Measurements from ENCODE around the gene NFS1.

DNA sequence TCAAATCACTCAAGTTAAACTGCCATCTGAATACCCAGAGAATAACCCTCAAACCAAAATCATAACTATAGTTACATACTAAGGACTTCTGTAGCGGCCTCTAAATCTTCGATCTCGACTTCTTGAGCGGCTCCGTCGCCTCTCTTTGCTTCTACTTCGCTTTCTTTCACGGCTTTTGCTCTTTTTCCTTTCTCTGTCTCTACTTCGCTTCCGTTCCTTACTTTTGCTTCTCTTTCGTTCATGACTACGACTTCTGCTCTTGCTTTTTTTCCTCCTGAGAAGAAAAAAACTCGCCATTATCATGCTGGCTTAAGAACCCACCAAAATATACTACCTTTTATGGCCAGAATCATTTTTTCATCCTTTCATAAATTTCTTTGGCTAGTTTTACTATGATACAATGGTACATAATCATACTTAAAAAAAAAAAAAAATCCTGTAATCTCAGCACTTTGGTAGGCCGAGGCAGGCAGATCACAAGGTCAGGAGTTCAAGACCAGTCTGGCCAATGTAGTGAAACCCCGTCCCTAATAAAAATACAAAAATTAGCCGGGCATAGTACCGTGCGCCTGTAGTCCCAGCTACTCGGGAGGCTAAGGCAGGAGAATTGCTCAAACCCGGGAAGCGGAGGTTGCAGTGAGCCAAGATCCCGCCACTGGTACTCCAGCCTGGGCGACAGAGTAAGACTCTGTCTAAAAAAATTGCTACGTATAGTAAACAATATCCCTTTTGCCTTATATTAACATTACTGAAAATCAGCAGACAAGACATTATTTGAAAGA is 32.9 kb upstream of the NFS1 start:
- TF ChIP-seq POLR2A (IDR thresholded peaks at IDR 0.05; ENCODE audit: low read depth, low read length) = no peak
- no peak for TF ChIP-seq SPI1 (IDR thresholded peaks at IDR 0.05; ENCODE audit: low read depth, low read length)
- no peak for TF ChIP-seq TAF1 (IDR thresholded peaks at IDR 0.05; ENCODE audit: low read depth, low read length)
- no peak for TF ChIP-seq POLR2AphosphoS5 (IDR thresholded peaks at IDR 0.05; ENCODE audit: low read depth, low read length)
